GM21367 (cell line): Measurements from ENCODE around the gene RAB11FIP3.
"Not testable (repeated sequence)": the region's sequence is repeated elsewhere in the genome, so short reads cannot be mapped to it uniquely, and the experiment has no call there.

Experiments used
- ATAC-seq: cut with Tn5 transposase; IDR thresholded peaks from one replicate; pipeline ENCODE4 v1.9.1; 2021; ENCODE audit not compliant: unreplicated experiment

The RAB11FIP3 gene

DNA sequence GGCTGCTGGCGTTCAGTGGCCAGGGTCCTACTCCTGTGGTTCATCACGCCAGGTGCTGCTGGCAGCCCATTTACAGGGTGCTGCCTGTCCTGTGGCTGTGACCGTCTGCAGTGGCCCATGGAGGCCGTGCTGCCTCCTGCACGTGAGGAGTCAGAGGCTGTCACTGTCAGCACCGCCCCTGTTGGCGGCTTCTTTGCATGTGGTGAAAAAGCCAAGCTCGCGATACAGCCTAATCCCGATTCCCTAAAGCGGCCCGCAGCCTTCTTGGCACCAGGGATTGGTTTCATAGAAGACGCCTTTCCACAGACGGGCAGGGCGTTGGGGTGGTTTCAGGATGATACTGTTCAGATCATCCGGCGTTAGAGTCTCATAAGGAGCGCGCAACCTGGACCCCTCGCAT is 35.3 kb downstream of the RAB11FIP3 start:
- no peak for ATAC-seq

DNA sequence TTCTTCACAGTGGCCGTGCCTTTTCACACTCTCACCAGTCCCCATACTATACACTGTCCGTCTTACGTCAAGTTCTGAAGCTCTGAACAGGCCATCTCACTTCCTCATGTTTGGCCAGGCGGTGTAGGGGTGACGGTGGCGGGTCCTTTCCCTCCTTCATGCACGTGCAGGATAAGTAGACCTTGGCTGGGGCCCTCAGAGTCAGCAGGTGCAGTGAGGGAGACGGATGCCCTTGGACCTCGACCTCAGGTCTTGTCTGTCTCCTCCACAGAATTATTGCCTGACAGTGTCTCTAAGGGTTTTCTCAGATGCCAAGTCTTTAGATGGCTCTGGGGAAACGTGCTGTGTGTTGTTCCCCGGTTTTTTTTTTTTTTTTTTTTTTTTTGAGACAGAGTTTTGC is 37.6 kb downstream of the RAB11FIP3 start:
- ATAC-seq: no peak

GRCh38 chr16:466651-467050 is 41.2 kb downstream of the RAB11FIP3 start:
- no peak for ATAC-seq

GRCh38 chr16:467249-467871 is 41.9 kb downstream of the RAB11FIP3 start:
- ATAC-seq: not testable (repeated sequence)

DNA sequence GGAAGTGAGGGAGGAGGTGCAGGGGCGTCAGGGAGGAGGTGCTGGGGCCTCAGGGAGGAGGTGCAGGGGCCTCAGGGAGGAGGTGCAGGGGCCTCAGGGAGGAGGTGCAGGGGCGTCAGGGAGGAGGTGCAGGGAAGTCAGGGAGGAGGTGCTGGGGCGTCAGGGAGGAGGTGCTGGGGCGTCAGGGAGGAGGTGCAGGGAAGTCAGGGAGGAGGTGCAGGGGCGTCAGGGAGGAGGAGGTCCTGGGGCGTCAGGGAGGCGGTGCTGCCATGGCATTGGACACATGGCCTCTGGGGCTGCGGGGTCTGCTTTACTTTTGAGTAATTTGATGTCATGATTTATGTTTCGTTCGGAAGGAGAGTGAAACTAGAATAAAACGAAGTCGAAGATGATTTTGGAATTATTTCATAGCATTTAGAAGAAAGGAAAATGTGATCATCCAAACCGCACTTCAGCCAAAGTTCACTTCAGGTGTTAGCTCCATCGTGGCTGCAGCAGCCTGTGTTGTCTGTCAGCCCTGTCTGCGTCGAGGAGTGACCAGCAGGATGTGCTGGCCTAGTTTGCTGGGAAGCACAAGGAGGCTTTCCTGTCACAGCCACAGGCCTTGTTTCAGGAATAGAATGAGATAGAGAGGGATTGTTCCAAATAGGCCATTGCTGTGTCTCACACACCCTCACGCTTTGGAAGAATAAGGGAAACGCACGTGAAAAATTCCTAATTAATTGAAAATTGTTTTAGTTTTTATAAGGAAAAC is 42.8 kb downstream of the RAB11FIP3 start:
- ATAC-seq: no peak

GRCh38 chr16:469459-469858 is 44.0 kb downstream of the RAB11FIP3 start:
- not testable (repeated sequence) for ATAC-seq

- ATAC-seq: no peak
These were observed 45.0 kb downstream of the RAB11FIP3 start for GRCh38 chr16:470418-470817.

DNA sequence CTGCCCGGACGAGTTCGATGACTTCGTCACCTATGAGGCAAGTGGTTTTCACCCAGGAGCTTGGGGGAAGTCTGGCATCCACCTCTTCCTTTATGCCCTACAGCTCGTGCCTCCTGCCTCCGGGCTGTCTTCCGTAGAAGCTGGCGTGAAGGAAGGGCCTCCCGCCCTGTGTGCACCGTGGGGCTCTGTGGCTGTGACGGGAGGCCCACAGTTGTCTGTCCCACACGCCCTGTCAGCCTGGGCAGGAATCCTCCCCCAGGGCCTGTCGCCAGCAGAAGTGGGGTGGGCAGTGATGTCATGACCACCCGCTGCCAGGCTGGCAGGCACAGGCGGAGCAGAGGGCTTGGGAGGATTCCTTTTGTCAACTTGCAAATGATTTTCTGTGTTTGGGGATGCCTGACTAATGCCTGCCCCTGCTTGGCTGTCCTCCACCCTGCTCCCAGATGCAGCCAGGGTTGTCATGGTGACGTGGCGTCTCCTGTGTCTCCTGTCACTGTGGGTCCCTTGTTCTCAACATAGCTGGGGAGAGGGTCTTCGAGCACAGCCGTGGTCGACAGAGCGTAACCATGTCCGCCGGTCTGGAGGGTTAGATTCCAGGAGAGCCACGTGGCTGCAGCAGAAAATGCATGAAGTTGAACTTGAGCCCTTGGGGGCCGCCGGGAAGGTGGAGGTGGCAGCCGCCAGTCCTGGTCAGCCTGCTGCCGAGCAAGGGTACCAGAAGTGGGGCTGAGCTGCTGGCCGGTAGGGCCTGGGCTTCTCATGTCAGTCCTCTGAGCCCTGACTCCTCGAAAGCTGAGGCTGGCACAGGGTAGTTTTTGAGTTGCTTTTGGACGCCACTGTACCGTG is 46.1 kb downstream of the RAB11FIP3 start:
- ATAC-seq: no peak

- no peak for ATAC-seq
These were observed 46.7 kb downstream of the RAB11FIP3 start for GRCh38 chr16:472199-472504.

DNA sequence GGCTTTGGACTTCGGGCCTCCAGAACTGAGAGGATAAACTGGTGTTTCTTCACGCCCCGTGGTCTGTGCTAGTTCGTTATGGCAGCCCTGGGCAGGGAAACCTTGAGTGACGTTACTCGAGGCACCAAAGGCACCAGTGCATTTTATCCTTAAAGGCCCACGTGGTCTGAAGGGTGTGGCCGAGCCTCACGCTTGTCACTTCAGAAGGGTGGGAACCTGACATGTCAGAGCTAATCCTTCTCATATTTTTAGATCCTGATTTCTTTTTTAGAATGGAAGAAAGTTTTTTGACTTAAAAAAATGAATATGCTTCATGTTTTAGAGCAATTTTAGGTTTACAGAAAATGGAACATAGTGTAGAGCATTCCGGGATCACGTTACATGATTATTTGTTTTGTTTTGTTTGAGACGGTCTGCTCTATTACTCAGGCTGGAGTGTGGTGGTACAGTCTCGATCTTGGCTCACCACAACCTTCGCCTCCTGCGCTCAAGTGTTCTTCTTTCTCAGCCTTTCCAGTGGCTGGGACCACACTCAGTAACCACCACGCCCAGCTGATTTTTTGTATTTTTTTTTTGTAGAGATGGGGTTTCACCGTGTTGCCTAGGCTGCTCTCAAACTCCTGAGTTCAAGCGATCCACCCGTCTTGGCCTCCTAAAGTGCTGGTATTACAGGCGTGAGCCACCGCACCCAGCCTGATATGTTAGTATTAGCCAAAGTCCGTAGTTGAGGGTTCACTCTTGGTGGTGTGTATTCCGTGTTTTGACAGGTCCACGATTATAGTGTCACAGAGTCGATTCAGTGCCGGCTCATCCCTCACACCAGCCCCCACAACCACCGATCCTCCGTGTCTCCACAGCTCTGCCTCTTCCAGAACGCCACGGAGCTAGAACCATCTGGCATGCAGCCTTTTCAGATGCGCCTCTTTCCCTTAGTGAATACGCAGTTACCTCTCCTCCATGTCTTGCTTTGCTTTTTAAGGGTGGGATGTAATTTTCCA is 47.9 kb downstream of the RAB11FIP3 start:
- no peak for ATAC-seq

- ATAC-seq: no peak
These were observed 49.1 kb downstream of the RAB11FIP3 start for GRCh38 chr16:474420-475122.

GRCh38 chr16:476039-476438 is 50.6 kb downstream of the RAB11FIP3 start:
- no peak for ATAC-seq

DNA sequence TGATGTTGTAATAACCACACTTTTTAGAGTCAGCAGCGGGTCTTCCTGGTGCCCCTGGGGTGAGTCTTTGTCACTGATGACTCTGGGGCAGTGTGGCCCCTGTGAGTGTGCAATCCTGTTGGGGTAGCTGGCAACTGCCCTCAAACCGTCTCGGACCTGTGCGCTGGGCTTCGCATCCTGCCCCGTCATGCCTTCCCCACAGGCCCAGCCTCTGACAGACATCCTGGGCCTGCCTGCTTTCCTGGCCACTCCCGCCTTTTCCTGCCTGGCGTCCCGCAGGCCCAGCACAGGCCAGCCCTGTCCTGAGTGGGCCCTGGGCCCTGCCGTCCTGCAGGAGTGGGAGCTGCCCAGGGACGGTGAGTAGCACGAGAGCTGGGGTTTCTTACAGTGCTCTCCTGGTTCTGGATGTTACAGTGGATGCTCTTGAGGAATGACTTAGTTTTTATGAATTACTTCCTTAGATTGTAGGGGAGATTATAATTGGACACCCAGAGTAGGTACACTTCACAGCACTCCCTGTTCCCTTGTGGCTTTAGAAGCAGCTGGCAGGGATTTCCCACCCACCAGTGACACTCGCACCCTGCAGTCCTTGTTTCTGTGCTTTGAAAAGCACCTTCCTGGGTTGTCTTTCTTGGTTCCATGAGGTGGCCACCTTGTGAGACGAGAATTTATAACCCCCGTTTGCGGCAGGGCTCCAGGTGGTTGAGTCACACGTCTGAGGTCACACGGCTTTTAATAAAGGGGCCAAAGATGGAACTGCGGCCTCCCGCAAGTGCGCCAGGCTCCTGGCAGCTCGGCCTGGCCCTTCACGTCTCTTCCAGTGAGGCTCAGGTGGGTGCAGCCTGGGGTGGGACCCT is 52.1 kb downstream of the RAB11FIP3 start:
- ATAC-seq: no peak

- not testable (repeated sequence) for ATAC-seq
These were observed 52.8 kb downstream of the RAB11FIP3 start for GRCh38 chr16:478287-478686.

- ATAC-seq: no peak
These were observed 57.2 kb downstream of the RAB11FIP3 start for GRCh38 chr16:482468-483185.

- ATAC-seq: no peak
These were observed 58.1 kb downstream of the RAB11FIP3 start for GRCh38 chr16:483341-484075.

GRCh38 chr16:489606-490005 is 64.2 kb downstream of the RAB11FIP3 start:
- no peak for ATAC-seq

GRCh38 chr16:490768-491167 is 65.3 kb downstream of the RAB11FIP3 start:
- no peak for ATAC-seq
